B cell (primary cell): ENCODE data around the gene OXNAD1. TPM values are rescaled to one million over a fixed set of nuclear protein-coding genes. Genes with fewer than 3 reads are reported as not detected.

Experiments used
- ATAC-seq: fragments of 200-7000 bp; cut with Tn5 transposase; one replicate; pipeline ENCODE4 v1.10.0; 2021; ENCODE audit warnings: low read depth, mild to moderate bottlenecking, moderate number of reproducible peaks, moderate library complexity
- CTCF ChIA-PET: fragments of 350-600 bp; sonication (Branson Sonifier 250); formaldehyde crosslinking; loops from one replicate; lab custom pipeline; 2021; ENCODE audit warnings: antibody characterized with exemption, inconsistent platforms; lab: Charles Lee
- POLR2A ChIA-PET: fragments of 350-600 bp; sonication (Branson Sonifier 250); formaldehyde crosslinking; loops from one replicate; lab custom pipeline; 2021; ENCODE audit warnings: antibody characterized with exemption; lab: Charles Lee
- DNase-seq: peaks from one replicate; pipeline ENCODE4 v3.0.0; 2013
- H2AFZ ChIP-seq: 2 replicates; pipeline ENCODE4 v1.6.1; 2012; ENCODE audit warnings: mild to moderate bottlenecking, low read depth, low read length; ENCODE audit not compliant: insufficient read depth, poor library complexity, severe bottlenecking
- H3K27ac ChIP-seq, 2 donors: 1 replicate in 1 of 2; 2 replicates in 1 of 2; pipeline ENCODE4 v1.5.1; 2012 to 2013; ENCODE audit warnings: low read length in 2 of 2, mild to moderate bottlenecking in 2 of 2, moderate library complexity in 1 of 2
- H3K27me3 ChIP-seq, 4 experiments: fragments of 200-600 bp in 1 of 4; sonication (generic) in 1 of 4; replicated peaks in 1 of 4; 1 replicate in 2 of 4; 2 replicates in 2 of 4; pipeline versions ENCODE4 v1.6.1 to v1.7.0; 2013 to 2016; ENCODE audit warnings: low read length in 3 of 4, mild to moderate bottlenecking in 2 of 4, mixed read lengths in 1 of 4, moderate library complexity in 1 of 4; ENCODE audit not compliant: insufficient read depth in 4 of 4, control insufficient read depth in 3 of 4; ENCODE audit errors: control extremely low read depth in 1 of 4
- H3K36me3 ChIP-seq, 2 experiments: replicated peaks in 1 of 2; 1 replicate in 1 of 2; 2 replicates in 1 of 2; pipeline versions ENCODE4 v1.6.1 to v1.7.1; 2013; ENCODE audit warnings: low read length in 1 of 2; ENCODE audit not compliant: insufficient read depth in 2 of 2, control insufficient read depth in 1 of 2; ENCODE audit errors: control extremely low read depth in 1 of 2, extremely low read depth in 1 of 2
- H3K4me1 ChIP-seq, 2 donors: fragments of 200-600 bp in 1 of 2; sonication (generic) in 1 of 2; 1 replicate in 1 of 2; 2 replicates in 1 of 2; pipeline versions ENCODE4 v1.5.1 to v1.6.1; 2013 to 2017; ENCODE audit warnings: low read length in 2 of 2; ENCODE audit not compliant: control insufficient read depth in 2 of 2, insufficient read depth in 2 of 2
- H3K4me2 ChIP-seq: replicated peaks from 2 replicates; pipeline ENCODE3; 2012; ENCODE audit warnings: mild to moderate bottlenecking, low read depth, low read length; ENCODE audit not compliant: poor library complexity, severe bottlenecking
- H3K4me3 ChIP-seq, 5 experiments: fragments of 200-600 bp in 1 of 5; sonication (generic) in 1 of 5; 1 replicate in 3 of 5; 2 replicates in 2 of 5; pipeline versions ENCODE4 v1.5.1 to v1.7.0; 2011 to 2016; ENCODE audit warnings: low read length in 4 of 5, mild to moderate bottlenecking in 4 of 5, low read depth in 2 of 5, control low read depth in 1 of 5, moderate library complexity in 1 of 5; ENCODE audit not compliant: insufficient read depth in 1 of 5; ENCODE audit errors: control extremely low read depth in 1 of 5, extremely low read depth in 1 of 5
- H3K79me2 ChIP-seq: fragments of 200-600 bp; sonication (generic); one replicate; pipeline ENCODE4 v1.6.0; 2016; ENCODE audit warnings: low read length; ENCODE audit not compliant: control insufficient read depth, insufficient read depth
- H3K9ac ChIP-seq: fragments of 200-600 bp; sonication (generic); 2 replicates; pipeline ENCODE4 v1.6.1; 2017; ENCODE audit warnings: mild to moderate bottlenecking, low read length, moderate library complexity
- H3K9me3 ChIP-seq, 3 donors: one replicate each; pipeline versions ENCODE4 v1.6.1 to v1.7.1; 2013; ENCODE audit warnings: low read length in 2 of 3; ENCODE audit not compliant: control insufficient read depth in 2 of 3, insufficient read depth in 1 of 3; ENCODE audit errors: control extremely low read depth in 1 of 3
- H4K20me1 ChIP-seq: 2 replicates; pipeline ENCODE4 v1.6.0; 2012; ENCODE audit warnings: mild to moderate bottlenecking, low read length; ENCODE audit not compliant: insufficient read depth, control insufficient read depth, poor library complexity, severe bottlenecking
- H3K27ac Mint-ChIP-seq: one replicate; pipeline ENCODE4 v1.8.0; 2021; ENCODE audit warnings: mixed read lengths
- H3K27me3 Mint-ChIP-seq: one replicate; pipeline ENCODE4 v1.8.0; 2021; ENCODE audit warnings: mixed read lengths
- H3K4me1 Mint-ChIP-seq: one replicate; pipeline ENCODE4 v1.8.0; 2021; ENCODE audit warnings: mixed read lengths
- H3K4me3 Mint-ChIP-seq: one replicate; pipeline ENCODE4 v1.8.0; 2021; ENCODE audit warnings: mixed read lengths
- H3K9me3 Mint-ChIP-seq: one replicate; pipeline ENCODE4 v1.8.0; 2022; ENCODE audit warnings: mixed read lengths; ENCODE audit not compliant: insufficient read depth
- CTCF ChIP-seq: fragments of 200-600 bp; IDR thresholded peaks from one replicate; pipeline ENCODE4 v1.8.0; 2022; ENCODE audit warnings: antibody characterized with exemption, mild to moderate bottlenecking
- EZH2 ChIP-seq: IDR thresholded peaks from 2 replicates; pipeline ENCODE4 v1.6.1; 2012; ENCODE audit warnings: borderline replicate concordance, low read depth, mild to moderate bottlenecking, moderate library complexity, low read length; ENCODE audit not compliant: insufficient read depth, poor library complexity, severe bottlenecking
- WGBS: methylation state at CpG from one replicate; pipeline ENCODE4 v1.1.5; 2013; ENCODE audit warnings: missing lambda C conversion rate; ENCODE audit not compliant: insufficient coverage; 5-methylcytosine and 5-hydroxymethylcytosine counted together
- intact Hi-C: fragments of 100-400 bp; cut with micrococcal nuclease; formaldehyde crosslinking; loops from one replicate; pipeline ENCODE4 v1.10.0; 2022
- polyA plus RNA-seq: library from polyadenylated mRNA; depleted of rRNA; stranded (reverse); fragments of >200 nt; gene quantifications from 2 replicates; pipeline ENCODE4 v1.2.3, GENCODE V29; 2012
- total RNA-seq, 2 donors: library from RNA; stranded (reverse); fragments of 120-200 nt in 1 of 2; gene quantifications; 1 replicate in 1 of 2; 2 replicates in 1 of 2; pipeline versions ENCODE4 v1.2.3 to v1.2.4, GENCODE V29; 2013 to 2022

The OXNAD1 gene
- total and polyA plus RNA-seq, 2 donors (not counting 1 experiment from before 2014, with no cell fraction given) = 4.0 to 12.3 TPM

GRCh38 chr3:16325850-16326249 is 60.8 kb downstream of the OXNAD1 start:
- Histone ChIP-seq H3K36me3 (peaks cover 0 to 72% of the 10 kb centered on the region in 2 experiments), H3K9ac (no peak overlapping the region), H3K9me3 (no peaks in the 10 kb centered on the region), H3K4me3 (no peak overlapping the region), H2AFZ (no peak overlapping the region), H3K27me3 (no peaks in the 10 kb centered on the region), H4K20me1 (peaks cover 11% of the 10 kb centered on the region), H3K4me2 (no peak overlapping the region), H3K79me2 (peaks cover 13% of the 10 kb centered on the region), H3K27ac (no peak overlapping the region), H3K4me1 (no peaks in the 10 kb centered on the region)
- H3K27ac Mint-ChIP-seq = no peak overlapping the region
- H3K4me1 Mint-ChIP-seq = no peaks in the 10 kb centered on the region
- DNase-seq (no peak), ATAC-seq (no peak)
- WGBS = 97% methylated on average over 4 of the region's 4 CpGs
- no peaks in the 10 kb centered on the region for H3K9me3 Mint-ChIP-seq
- H3K27me3 Mint-ChIP-seq = no peaks in the 10 kb centered on the region
- CTCF ChIA-PET = interaction anchor here (1.0 kb wide), 1 partner anchor 31 kb away, joined by 4 read pairs; no protein-coding TSS in a partner anchor
- POLR2A ChIA-PET = no interaction called here
- intact Hi-C loops = loop anchor here (2.0 kb wide), 1 partner anchor 17 kb away; no protein-coding TSS in a partner anchor
- no peak overlapping the region for H3K4me3 Mint-ChIP-seq
- TF ChIP-seq EZH2 = no peak
- TF ChIP-seq CTCF = no peak

- TF ChIP-seq CTCF (no peak), EZH2 (no peak)
- peaks cover 3 to 67% of the 10 kb centered on the region in 2 experiments for H3K36me3 ChIP-seq
- H3K9me3 ChIP-seq = peaks cover 0 to 9% (median 6%) of the 10 kb centered on the region in 3 donors
- ChIA-PET CTCF (interaction anchor here (1.0 kb wide), 1 partner anchor 32 kb away, joined by 4 read pairs; no protein-coding TSS in a partner anchor), POLR2A (no interaction called here)
- H3K4me2 ChIP-seq = no peak overlapping the region
- H2AFZ ChIP-seq = no peak overlapping the region
- H3K9ac ChIP-seq = no peak overlapping the region
- no peak overlapping the region for H3K4me3 ChIP-seq
- Mint-ChIP-seq H3K9me3 (peaks cover 4% of the 10 kb centered on the region), H3K4me3 (no peak overlapping the region), H3K4me1 (no peaks in the 10 kb centered on the region), H3K27me3 (no peaks in the 10 kb centered on the region), H3K27ac (no peak overlapping the region)
- 97% methylated on average over 12 of the region's 15 CpGs for WGBS
- H4K20me1 ChIP-seq = peaks cover 11% of the 10 kb centered on the region
- ATAC-seq (no peak), DNase-seq (no peak)
- H3K27me3 ChIP-seq = no peaks in the 10 kb centered on the region
- no peak overlapping the region for H3K27ac ChIP-seq
- intact Hi-C loops = no loop called here
- no peaks in the 10 kb centered on the region for H3K4me1 ChIP-seq
- peaks cover 22% of the 10 kb centered on the region for H3K79me2 ChIP-seq
Observed at GRCh38 chr3:16326724-16327349, 61.8 kb downstream of the OXNAD1 start.
